Skeletal muscle tissue (tissue), 4 donors: ENCODE data around the gene CCDC85C. TPM values are rescaled to one million over a fixed set of nuclear protein-coding genes. Genes with fewer than 3 reads are reported as not detected.

Experiments used
- H3K27ac ChIP-seq: one replicate; pipeline ENCODE4 v1.7.0; 2013; ENCODE audit warnings: mild to moderate bottlenecking, low read depth, low read length, inconsistent platforms
- H3K27me3 ChIP-seq, 3 donors: one replicate each; pipeline ENCODE4 v1.7.0; 2013; ENCODE audit warnings: low read length in 3 of 3; ENCODE audit not compliant: control insufficient read depth in 3 of 3, insufficient read depth in 3 of 3
- H3K36me3 ChIP-seq, 3 donors: one replicate each; pipeline ENCODE4 v1.7.0; 2013; ENCODE audit warnings: low read length in 3 of 3; ENCODE audit not compliant: control insufficient read depth in 3 of 3, insufficient read depth in 3 of 3
- H3K4me1 ChIP-seq, 3 donors: one replicate each; pipeline ENCODE4 v1.7.0; 2013; ENCODE audit warnings: low read length in 3 of 3, mild to moderate bottlenecking in 3 of 3; ENCODE audit not compliant: control insufficient read depth in 3 of 3, insufficient read depth in 3 of 3
- H3K4me3 ChIP-seq, 3 donors: one replicate each; pipeline ENCODE4 v1.7.0; 2013; ENCODE audit warnings: low read length in 3 of 3
- H3K9ac ChIP-seq, 3 donors: one replicate each; pipeline ENCODE4 v1.7.0; 2013; ENCODE audit warnings: low read length in 3 of 3, mild to moderate bottlenecking in 3 of 3, moderate library complexity in 2 of 3, low read depth in 1 of 3
- H3K9me3 ChIP-seq, 3 donors: one replicate each; pipeline ENCODE4 v1.7.0; 2013; ENCODE audit warnings: low read length in 3 of 3; ENCODE audit not compliant: control insufficient read depth in 3 of 3
- total RNA-seq: library from RNA; depleted of rRNA; stranded (reverse); fragments of >200 nt; gene quantifications from one replicate; pipeline ENCODE4 v1.2.3, GENCODE V29; 2014
- donor health status: Osteomylitis.

The CCDC85C gene
- total RNA-seq, 1 donor from 2014 or later, result 1.6 TPM

DNA sequence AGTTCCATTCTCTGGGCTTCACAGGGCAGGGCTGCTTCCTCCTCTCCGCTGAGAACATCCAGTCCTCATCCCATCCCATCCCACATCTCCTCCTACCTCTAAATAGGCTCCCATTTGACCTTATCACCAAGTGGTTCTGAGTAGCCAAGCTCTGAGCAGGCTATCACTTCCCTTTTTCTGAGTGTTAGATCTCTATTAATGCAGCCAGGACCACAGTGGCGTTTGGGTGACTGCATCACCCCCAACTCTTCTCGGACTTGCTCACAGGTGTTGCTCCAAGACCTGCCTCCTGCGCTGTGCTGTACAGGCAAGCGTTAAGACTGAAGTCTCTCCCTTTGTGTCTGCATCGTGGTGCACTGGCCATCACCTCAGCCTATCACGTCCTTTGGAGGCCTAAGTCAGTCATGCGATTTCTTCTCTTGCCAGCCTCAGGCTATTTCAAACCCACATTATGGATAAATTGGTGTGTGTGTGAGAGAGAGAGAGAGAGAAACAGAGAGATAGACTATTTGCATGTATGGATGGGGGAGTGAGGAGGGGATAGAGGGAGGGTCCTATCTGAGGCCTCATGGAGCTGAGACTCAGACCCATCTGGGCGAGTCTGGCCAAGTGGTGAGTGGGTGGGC is 28.5 kb upstream of the CCDC85C start:
- Histone ChIP-seq H3K9ac (no peak overlapping the region), H3K27ac (no peak overlapping the region), H3K27me3 (peaks cover 2 to 6% (median 5%) of the 10 kb centered on the region in 3 donors), H3K4me1 (peaks cover 0 to 5% (median 2%) of the 10 kb centered on the region in 3 donors), H3K4me3 (no peak overlapping the region), H3K9me3 (no peaks in the 10 kb centered on the region), H3K36me3 (no peaks in the 10 kb centered on the region)

DNA sequence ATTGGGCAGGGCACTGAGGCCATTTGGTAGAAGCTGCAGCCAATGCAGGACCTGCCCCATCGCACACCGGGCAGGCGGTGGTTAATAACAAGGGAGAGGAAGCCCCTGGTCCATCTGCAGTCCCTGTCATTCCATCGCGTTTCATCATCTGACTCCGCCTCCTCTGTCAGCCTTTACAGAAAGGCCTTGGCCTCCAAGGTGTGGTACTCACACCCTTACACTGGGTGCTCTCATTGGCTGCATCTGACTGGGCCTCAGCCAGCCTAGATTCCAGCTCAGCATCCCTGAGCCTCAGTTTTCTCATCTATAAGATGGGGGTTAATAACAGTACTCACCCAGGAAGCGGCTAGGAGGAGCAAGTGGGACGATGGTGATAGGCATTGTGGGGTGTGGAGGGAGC is 26.2 kb upstream of the CCDC85C start:
- Histone ChIP-seq H3K27me3 (peaks cover 2 to 12% (median 6%) of the 10 kb centered on the region in 3 donors), H3K4me3 (no peak overlapping the region), H3K9ac (no peak overlapping the region), H3K4me1 (peaks cover 0 to 5% (median 2%) of the 10 kb centered on the region in 3 donors), H3K9me3 (no peaks in the 10 kb centered on the region), H3K27ac (no peak overlapping the region), H3K36me3 (no peaks in the 10 kb centered on the region)

DNA sequence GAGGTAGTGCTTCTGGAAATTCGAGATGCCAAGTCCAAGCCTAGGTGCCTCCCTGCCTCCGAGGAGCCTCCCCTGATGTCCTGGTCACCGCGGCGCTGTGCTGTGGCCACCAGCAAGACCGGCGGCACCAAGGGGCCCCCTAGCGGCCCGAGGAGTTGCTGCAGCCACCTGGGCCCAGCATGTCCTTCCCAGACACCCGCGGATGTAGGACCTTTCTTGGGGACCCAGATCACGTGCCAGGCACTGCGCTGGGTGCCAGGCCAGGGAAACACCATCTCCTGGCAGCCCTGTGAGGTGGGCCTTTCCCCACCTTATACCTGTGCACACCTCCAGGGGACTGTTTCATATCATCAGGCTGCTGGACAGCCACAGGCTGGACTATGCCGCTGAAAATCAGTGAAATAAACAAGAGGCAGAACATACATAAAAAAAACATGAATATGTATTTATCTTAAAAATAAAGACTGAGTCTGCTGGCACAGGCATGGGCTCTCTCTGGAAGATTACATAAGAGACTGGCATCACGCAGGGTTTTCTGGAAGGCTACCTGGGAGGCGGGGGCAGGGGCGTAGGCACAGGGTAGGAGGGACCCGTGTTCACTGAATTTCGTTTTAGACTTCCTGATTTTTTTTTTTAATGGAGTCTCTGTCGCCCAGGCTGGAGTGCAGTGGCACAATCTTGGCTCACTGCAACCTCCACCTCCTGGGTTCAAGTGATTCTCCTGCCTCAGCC is 25.0 kb upstream of the CCDC85C start:
- Histone ChIP-seq H3K4me3 (no peak overlapping the region), H3K9ac (peak overlapping the region in 1 of 3 donors; percentile 25), H3K36me3 (no peaks in the 10 kb centered on the region)

DNA sequence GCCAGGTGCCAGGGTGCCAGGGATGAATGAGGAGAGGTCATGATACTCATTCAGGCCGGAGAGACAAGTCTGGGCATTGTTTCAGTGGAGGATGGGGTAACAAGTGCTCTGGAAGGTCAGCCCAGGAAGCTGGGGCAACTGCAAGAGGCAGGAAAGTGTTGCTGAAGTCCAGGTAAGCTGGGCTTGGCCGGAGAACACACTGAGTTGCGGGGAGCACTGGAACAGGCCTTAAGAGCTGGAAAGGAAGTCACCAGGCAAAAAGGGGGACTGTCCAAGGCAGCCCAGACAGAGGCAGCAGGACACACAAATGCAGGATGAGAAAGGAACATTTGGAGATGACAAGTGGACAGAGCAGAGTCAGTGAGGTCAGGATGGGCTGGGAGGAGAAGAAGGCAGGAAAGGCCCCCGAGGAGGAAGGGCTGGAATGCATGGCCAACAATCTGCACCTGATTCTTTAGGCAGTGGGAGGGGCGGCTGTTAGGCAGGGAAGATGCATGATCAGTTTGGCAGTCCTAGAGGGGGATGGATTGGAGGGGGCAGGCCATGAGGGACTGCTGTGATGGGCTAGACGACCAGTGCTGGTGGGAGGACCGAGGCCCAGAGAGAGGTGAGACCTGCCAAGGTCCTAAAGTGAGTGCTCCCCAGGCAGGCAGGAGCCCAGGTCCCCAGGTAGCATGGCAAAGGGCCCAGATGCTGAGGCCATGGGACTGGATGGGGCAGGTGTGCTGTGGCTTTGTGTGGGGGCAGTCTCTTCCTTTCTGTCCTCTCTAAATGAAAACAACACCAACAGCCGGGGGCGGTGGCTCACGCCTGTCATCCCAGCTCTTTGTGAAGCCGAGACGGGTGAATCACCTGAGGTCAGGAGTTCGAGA is 23.7 kb upstream of the CCDC85C start:
- H3K9me3 ChIP-seq, result no peaks in the 10 kb centered on the region
- H3K36me3 ChIP-seq, result no peaks in the 10 kb centered on the region
- H3K27ac ChIP-seq, result no peak overlapping the region
- peaks cover 2 to 23% (median 9%) of the 10 kb centered on the region in 3 donors for H3K27me3 ChIP-seq
- peaks cover 0 to 5% (median 2%) of the 10 kb centered on the region in 3 donors for H3K4me1 ChIP-seq
- no peak overlapping the region for H3K4me3 ChIP-seq
- no peak overlapping the region for H3K9ac ChIP-seq

More for the DNA sequence above, 25.0 kb upstream of the CCDC85C start:
- H3K9me3 ChIP-seq, result no peaks in the 10 kb centered on the region
- peaks cover 2 to 24% (median 7%) of the 10 kb centered on the region in 3 donors for H3K27me3 ChIP-seq
- H3K4me1 ChIP-seq, result peaks cover 0 to 5% (median 2%) of the 10 kb centered on the region in 3 donors
- H3K27ac ChIP-seq, result no peak overlapping the region

DNA sequence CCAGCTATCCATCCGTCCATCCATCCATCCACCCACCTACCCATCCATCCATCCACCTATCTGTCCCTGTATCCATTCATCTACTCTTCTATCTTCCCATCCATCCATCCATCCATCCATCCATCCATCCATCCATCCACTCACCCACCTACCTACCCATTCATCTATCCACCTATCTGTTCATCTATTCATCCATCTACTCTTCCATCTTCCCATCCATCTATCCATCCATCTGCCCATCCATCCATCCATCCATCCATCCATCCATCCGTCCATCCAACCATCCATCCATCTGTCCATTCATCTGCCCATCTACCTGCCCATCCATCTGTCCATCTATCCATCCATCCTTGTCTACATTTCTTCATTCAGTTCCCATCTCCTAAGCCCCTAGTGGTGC is 23.1 kb upstream of the CCDC85C start:
- Histone ChIP-seq H3K27ac (no peak overlapping the region), H3K9me3 (no peaks in the 10 kb centered on the region), H3K4me1 (peaks cover 0 to 5% (median 2%) of the 10 kb centered on the region in 3 donors), H3K36me3 (no peaks in the 10 kb centered on the region), H3K4me3 (no peak overlapping the region), H3K27me3 (peaks cover 0 to 29% (median 9%) of the 10 kb centered on the region in 3 donors), H3K9ac (no peak overlapping the region)

DNA sequence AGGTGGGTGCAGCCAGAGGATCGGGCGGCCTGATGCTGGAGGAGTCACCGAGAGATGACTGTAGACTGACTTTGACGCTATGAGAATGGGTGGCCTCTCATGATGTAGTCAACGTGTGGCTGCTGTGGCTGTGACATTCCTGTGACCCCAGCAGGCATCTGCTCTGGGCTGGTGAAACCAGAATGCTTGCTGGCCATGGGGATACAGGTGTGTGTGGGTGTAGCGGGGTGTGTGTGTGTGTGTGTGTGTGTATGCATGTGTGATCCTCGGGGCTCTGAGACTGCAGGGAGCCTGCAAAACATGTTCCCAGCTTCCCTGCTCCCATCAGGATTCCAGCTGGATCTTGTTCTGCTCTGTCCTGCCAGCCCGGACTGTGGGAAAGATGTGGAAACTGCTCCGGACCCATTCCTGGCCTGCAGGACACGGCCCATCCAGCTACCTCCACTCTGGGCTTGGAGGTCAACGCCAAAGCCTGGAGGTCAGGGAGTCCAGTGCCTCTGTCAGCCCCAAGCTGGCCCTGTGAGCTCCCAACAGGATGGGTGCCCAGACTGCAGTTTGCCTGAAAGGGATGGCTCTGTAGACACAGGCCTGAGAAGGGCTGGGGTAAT is 22.1 kb upstream of the CCDC85C start:
- Histone ChIP-seq H3K9me3 (no peaks in the 10 kb centered on the region), H3K9ac (no peak overlapping the region), H3K27ac (no peak overlapping the region), H3K4me1 (peaks cover 0 to 5% (median 2%) of the 10 kb centered on the region in 3 donors), H3K36me3 (no peaks in the 10 kb centered on the region), H3K27me3 (peaks cover 0 to 29% (median 9%) of the 10 kb centered on the region in 3 donors), H3K4me3 (no peak overlapping the region)

DNA sequence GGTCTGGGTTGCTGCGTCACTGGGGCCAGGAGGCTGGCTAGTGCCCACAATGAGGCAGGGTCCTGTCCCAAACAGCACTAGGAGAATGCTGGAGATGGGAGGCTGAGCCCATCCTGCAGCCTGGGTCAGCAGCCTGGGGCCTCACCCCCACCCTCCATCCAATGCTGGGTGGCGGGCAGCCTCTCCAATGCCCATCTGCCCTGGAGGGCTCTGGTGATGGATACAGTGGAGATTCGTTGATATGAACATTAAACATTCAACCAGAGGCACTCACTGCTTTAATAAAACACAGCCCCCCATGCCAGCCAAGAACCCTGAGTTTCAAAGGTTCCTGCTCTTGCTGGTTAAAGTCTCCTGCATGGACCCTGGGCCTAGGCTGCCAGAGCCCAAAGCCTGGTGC is 21.5 kb upstream of the CCDC85C start:
- Histone ChIP-seq H3K9ac (no peak overlapping the region), H3K9me3 (no peaks in the 10 kb centered on the region), H3K27ac (no peak overlapping the region), H3K4me1 (peaks cover 0 to 5% (median 2%) of the 10 kb centered on the region in 3 donors), H3K4me3 (no peak overlapping the region), H3K36me3 (no peaks in the 10 kb centered on the region), H3K27me3 (peaks cover 0 to 29% (median 9%) of the 10 kb centered on the region in 3 donors)

DNA sequence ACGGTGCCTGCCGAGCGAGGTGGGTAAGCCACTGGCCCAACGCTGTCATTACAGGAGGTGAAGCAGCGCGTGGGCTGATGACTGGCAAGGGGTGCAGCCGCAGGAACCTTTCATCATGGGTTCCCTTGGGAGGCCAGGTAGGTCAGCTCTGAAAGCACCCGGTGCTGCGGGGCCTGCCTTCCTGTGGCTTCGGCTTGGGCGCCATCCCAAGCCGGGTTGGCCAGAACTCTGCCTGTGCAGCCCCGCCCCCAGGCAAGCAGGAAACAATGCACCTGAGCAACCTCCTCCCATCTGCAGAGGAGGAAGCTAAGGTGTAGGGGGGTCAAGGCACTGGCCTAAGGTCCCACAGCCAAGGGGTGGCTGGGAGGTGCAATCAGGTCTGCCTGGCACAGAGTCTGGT is 21.0 kb upstream of the CCDC85C start:
- H3K36me3 ChIP-seq, result no peaks in the 10 kb centered on the region
- H3K9ac ChIP-seq, result no peak overlapping the region
- peaks cover 0 to 32% (median 9%) of the 10 kb centered on the region in 3 donors for H3K27me3 ChIP-seq
- H3K4me3 ChIP-seq, result no peak overlapping the region
- H3K9me3 ChIP-seq, result no peaks in the 10 kb centered on the region
- peaks cover 0 to 5% (median 3%) of the 10 kb centered on the region in 3 donors for H3K4me1 ChIP-seq
- H3K27ac ChIP-seq, result no peak overlapping the region

DNA sequence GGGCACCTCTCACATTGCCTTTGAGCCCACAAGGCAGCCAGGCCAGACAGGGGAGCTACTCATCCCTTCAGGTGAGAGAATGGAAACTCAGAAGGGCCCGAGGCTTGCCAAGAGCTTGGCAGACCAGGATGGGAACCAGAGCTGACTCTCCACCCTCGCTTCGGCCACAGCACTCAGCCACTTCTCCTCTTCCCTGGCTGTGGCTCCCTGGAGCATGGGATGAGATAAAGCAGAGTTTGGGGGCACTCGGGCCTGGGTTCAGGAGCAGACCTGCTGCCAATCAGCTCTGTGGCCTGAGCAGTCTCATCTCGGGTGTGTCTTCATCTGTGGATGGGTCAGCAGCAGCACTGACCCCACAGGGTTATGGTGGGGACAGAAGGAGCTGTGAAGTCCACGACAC is 20.0 kb upstream of the CCDC85C start:
- Histone ChIP-seq H3K27me3 (peaks cover 0 to 31% (median 9%) of the 10 kb centered on the region in 3 donors), H3K4me3 (no peak overlapping the region), H3K36me3 (no peaks in the 10 kb centered on the region), H3K27ac (no peak overlapping the region), H3K9ac (no peak overlapping the region), H3K9me3 (no peaks in the 10 kb centered on the region), H3K4me1 (peaks cover 0 to 6% (median 4%) of the 10 kb centered on the region in 3 donors)
